HL-60 (cell line): ENCODE results near the gene ATP6AP1.

Source experiments
- DNase-seq, 2 experiments: peaks; one replicate each; pipeline ENCODE4 v3.0.0-alpha.2; 2010 to 2020; ENCODE audit warnings: low read depth in 1 of 2, low spot score in 1 of 2
- H3K27ac ChIP-seq: fragments of 250-450 bp; sonication (Bioruptor Pico); replicated peaks from 2 replicates; pipeline ENCODE4 v1.5.1; 2020; ENCODE audit warnings: mild to moderate bottlenecking, moderate library complexity
- H3K27me3 ChIP-seq: fragments of 250-450 bp; sonication (Bioruptor Pico); 2 replicates; pipeline ENCODE4 v1.5.1; 2021; ENCODE audit warnings: mild to moderate bottlenecking, moderate library complexity; ENCODE audit not compliant: insufficient read depth, poor library complexity, severe bottlenecking
- H3K4me3 ChIP-seq: replicated peaks from 2 replicates; pipeline ENCODE4 v1.5.1; 2011; ENCODE audit warnings: mild to moderate bottlenecking, control low read depth, low read length; ENCODE audit not compliant: insufficient read depth
- CTCF ChIP-seq: IDR thresholded peaks from one replicate; pipeline ENCODE4 v1.5.1; 2011; ENCODE audit warnings: low read length, control low read depth, inconsistent platforms; ENCODE audit not compliant: insufficient read depth
- GABPA ChIP-seq: IDR thresholded peaks from 2 replicates; pipeline ENCODE4 v1.6.1; 2012; ENCODE audit warnings: low read depth
- POLR2AphosphoS5 ChIP-seq: IDR thresholded peaks from 2 replicates; pipeline ENCODE4 v1.6.1; 2012; ENCODE audit warnings: low read depth
- REST ChIP-seq: IDR thresholded peaks from 2 replicates; pipeline ENCODE4 v1.6.1; 2012; ENCODE audit warnings: low read depth; ENCODE audit not compliant: insufficient replicate concordance
- SPI1 ChIP-seq: IDR thresholded peaks from 2 replicates; pipeline ENCODE4 v1.6.1; 2012; ENCODE audit warnings: low read depth, mild to moderate bottlenecking, borderline replicate concordance

Gene ATP6AP1

GRCh38 chrX:154471839-154472684 lies 43.6 kb downstream of the ATP6AP1 start:
- no peak for DNase-seq
- TF ChIP-seq REST, result no peak
- no peak for TF ChIP-seq GABPA
- TF ChIP-seq CTCF, result no peak
- no peak for TF ChIP-seq POLR2AphosphoS5
- no peak for TF ChIP-seq SPI1
- no peaks in the 10 kb centered on the region for H3K27me3 ChIP-seq
- H3K4me3 ChIP-seq, result no peak overlapping the region
- no peak overlapping the region for H3K27ac ChIP-seq

DNA sequence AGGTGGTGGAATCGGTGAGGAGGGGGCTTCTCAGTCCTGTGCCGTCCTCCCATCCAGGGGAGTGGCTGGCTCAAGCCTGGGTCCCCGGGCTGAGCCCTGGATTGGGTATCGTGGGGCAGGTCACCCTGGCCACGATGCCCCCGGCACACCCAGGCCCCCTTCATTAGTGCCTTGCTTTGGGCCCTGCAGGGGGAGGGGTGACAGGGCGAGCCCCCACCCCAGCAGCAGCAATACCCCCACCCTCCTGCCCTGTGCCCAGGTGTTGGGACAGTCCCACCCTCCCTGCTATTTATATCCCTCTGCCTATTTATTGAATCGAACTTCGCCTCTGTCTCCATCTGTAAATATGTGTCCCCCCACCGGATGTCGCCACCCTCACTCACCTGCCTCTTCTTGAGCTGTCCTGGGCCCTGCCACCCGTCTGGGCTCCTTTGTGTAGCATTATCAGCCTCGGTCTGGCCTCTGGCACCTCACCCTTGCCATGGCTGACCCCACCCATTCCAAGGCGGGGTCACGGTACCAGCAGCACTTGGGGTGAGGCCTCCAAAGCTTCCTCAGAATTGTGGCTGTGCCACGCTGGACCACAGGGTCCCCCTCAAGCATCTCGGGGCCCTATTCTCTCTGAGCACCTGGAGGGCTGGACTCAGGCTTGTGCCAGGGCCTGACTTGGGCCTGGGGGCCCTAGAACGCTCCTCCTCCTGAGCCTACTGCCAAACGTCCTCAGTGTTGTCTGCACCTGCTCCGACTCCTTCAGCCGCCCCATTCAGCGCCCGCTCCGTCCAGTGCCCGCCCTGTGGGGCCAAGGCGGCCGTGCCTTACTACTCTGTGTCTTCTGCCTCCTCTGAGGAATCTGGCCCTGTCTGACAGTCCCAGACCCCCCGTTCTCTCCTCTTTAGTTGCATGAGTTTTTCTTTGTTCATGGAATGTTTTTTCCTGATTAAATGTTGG lies 44.5 kb downstream of the ATP6AP1 start:
- Histone ChIP-seq H3K27ac (no peak overlapping the region), H3K27me3 (no peaks in the 10 kb centered on the region), H3K4me3 (no peak overlapping the region)
- TF ChIP-seq POLR2AphosphoS5, result no peak
- no peak for TF ChIP-seq CTCF
- TF ChIP-seq REST, result no peak
- TF ChIP-seq SPI1, result no peak
- TF ChIP-seq GABPA, result no peak
- no peak for DNase-seq

DNA sequence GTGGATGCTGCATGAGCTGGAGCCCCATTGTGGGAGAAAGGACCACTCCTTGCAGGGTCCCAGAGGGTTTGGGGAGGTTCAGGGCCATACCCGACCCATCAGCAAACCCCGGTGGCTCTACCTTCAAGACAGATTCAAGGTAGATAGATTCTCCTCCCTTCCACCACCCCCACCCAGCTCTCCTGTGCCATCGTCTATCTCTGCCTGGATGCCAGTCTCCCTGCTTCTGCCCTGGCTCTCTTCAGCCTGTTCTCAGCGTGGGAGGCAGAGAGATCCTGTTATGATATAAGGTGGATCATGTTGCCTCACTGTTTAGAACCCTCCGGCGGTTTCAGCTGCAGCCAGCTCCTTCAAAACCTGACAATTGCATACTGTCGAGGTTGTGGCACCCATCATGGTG lies 45.2 kb downstream of the ATP6AP1 start:
- H3K27me3 ChIP-seq, result no peaks in the 10 kb centered on the region

More for the DNA sequence above, 45.2 kb downstream of the ATP6AP1 start:
- no peak for TF ChIP-seq GABPA
- no peak for TF ChIP-seq SPI1
- no peak for TF ChIP-seq REST
- no peak for TF ChIP-seq CTCF
- no peak for TF ChIP-seq POLR2AphosphoS5
- Histone ChIP-seq H3K27ac (no peak overlapping the region), H3K4me3 (no peak overlapping the region)
- DNase-seq, result no peak
